Coronary artery (tissue), 2 donors: Measurements from ENCODE around the gene COL26A1.

ENCODE experiments used
- DNase-seq: peaks from one replicate; pipeline ENCODE4 v3.0.0-alpha.2; 2017; ENCODE audit warnings: low spot score
- H3K27ac ChIP-seq, 2 donors: fragments of 200-600 bp; sonication (generic); one replicate each; pipeline ENCODE4 v1.5.1; 2016 to 2019
- H3K4me3 ChIP-seq: fragments of 200-600 bp; sonication (generic); 2 replicates; pipeline ENCODE4 v1.5.1; 2016; ENCODE audit warnings: mild to moderate bottlenecking, moderate library complexity
- CTCF ChIP-seq: fragments of 200-600 bp; sonication (generic); IDR thresholded peaks from one replicate; pipeline ENCODE4 v1.5.1; 2019; ENCODE audit warnings: antibody characterized with exemption

COL26A1 gene

GRCh38 chr7:101357433-101357832, 5.2 kb upstream of the COL26A1 start:
- Histone ChIP-seq H3K27ac (no peak overlapping the region), H3K4me3 (no peak overlapping the region)
- no peak for DNase-seq
- no peak for TF ChIP-seq CTCF

GRCh38 chr7:101363196-101363733, 590 bp downstream of the COL26A1 start:
- no peak for DNase-seq
- TF ChIP-seq CTCF: no peak
- Histone ChIP-seq H3K4me3 (peak overlapping the region; percentile 79), H3K27ac (no peak overlapping the region)

- peak; percentile 89 for TF ChIP-seq CTCF
- Histone ChIP-seq H3K4me3 (peak overlapping the region; percentile 79), H3K27ac (no peak overlapping the region)
- no peak for DNase-seq
These were observed 1.2 kb downstream of the COL26A1 start for GRCh38 chr7:101363734-101364374.

GRCh38 chr7:101365956-101366355, 3.3 kb downstream of the COL26A1 start:
- H3K4me3 ChIP-seq: no peak overlapping the region
- no peak for DNase-seq
- no peak overlapping the region for H3K27ac ChIP-seq
- no peak for TF ChIP-seq CTCF

GRCh38 chr7:101367676-101368075, 5.0 kb downstream of the COL26A1 start:
- no peak for DNase-seq
- no peak overlapping the region for H3K4me3 ChIP-seq
- no peak overlapping the region for H3K27ac ChIP-seq
- no peak for TF ChIP-seq CTCF

- Histone ChIP-seq H3K27ac (no peak overlapping the region), H3K4me3 (no peak overlapping the region)
- no peak for TF ChIP-seq CTCF
- no peak for DNase-seq
These were observed 5.9 kb downstream of the COL26A1 start for GRCh38 chr7:101368422-101369165.

- no peak for TF ChIP-seq CTCF
- Histone ChIP-seq H3K27ac (no peak overlapping the region), H3K4me3 (no peak overlapping the region)
- DNase-seq: no peak
These were observed 8.2 kb downstream of the COL26A1 start for GRCh38 chr7:101370836-101371235.
